Erythroblast (primary cell): ENCODE measurements around the gene FOXP1.

Experiments
- GATA1 ChIP-seq: IDR thresholded peaks from 2 replicates; pipeline ENCODE4 v1.6.1; 2011; ENCODE audit warnings: low read depth, mild to moderate bottlenecking, control low read depth, low read length, moderate library complexity
- POLR2A ChIP-seq: IDR thresholded peaks from 2 replicates; pipeline ENCODE4 v1.6.1; 2011; ENCODE audit warnings: mild to moderate bottlenecking, low read length

GRCh38 chr3:71625676-71626075 lies 42.1 kb upstream of the FOXP1 start:
- TF ChIP-seq POLR2A (no peak), GATA1 (no peak)
